HG03108 (cell line): ENCODE data around the gene SLC22A13.

Experiments used
- ATAC-seq: cut with Tn5 transposase; IDR thresholded peaks from one replicate; pipeline ENCODE4 v1.9.1; 2021; ENCODE audit warnings: moderate library complexity; ENCODE audit not compliant: unreplicated experiment

Gene SLC22A13

DNA sequence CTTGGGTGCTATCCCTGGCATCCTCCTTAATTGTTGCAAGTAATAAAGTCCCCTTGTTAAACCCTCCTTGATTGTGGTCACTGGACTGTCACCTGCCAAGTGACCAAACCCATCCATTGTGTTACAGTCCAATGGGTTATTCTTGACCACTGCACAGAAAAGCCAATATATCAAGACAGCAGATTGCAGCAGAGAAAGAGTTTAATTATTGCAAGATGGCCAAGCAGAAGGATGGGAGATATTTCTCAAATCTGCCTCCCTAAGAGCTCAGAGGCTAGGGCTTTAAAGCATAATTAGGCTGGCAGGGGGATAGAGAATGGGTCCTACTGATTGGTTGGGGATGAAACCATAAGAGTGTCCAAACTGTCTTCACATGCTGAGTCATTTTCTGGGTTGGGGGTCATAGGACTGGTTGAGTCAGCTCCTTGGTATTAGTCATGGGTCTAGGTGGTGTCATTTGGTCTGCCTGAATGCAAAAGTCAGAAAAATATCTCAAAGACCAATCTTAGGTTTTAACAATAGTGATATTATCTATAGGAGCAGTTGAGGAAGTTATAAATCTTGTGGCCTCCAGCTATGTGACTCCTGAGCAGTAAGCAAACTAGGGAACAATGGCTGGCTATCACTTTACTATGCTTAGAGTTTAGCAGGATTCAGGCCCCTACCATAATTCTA is 61.9 kb downstream of the SLC22A13 start:
- ATAC-seq = no peak
